Astrocyte (in vitro differentiated cells and primary cell): ENCODE data around the gene PRKAG2. TPM values are rescaled to one million over a fixed set of nuclear protein-coding genes. Genes with fewer than 3 reads are reported as not detected.

Experiments used
- DNase-seq: peaks from one replicate; pipeline ENCODE4 v3.0.0-alpha.2; 2010; ENCODE audit warnings: low read depth
- FAIRE-seq: peaks from 2 replicates; lab custom pipeline; 2011; peaks lifted over from hg19 to GRCh38; lab: Jason Lieb, UNC
- H2AFZ ChIP-seq: 2 replicates; pipeline ENCODE4 v1.6.0; 2012; ENCODE audit warnings: low read depth, low read length, inconsistent platforms
- H3K27ac ChIP-seq: 2 replicates; pipeline ENCODE4 v1.5.1; 2011; ENCODE audit warnings: low read depth, low read length, inconsistent platforms
- H3K27me3 ChIP-seq: 2 replicates; pipeline ENCODE4 v1.6.0; 2011; ENCODE audit warnings: low read length, inconsistent platforms; ENCODE audit not compliant: insufficient read depth
- H3K36me3 ChIP-seq: 2 replicates; pipeline ENCODE4 v1.5.1; 2011; ENCODE audit warnings: low read length, inconsistent platforms; ENCODE audit not compliant: insufficient read depth
- H3K4me1 ChIP-seq: 2 replicates; pipeline ENCODE4 v1.5.1; 2011; ENCODE audit warnings: low read length, inconsistent platforms; ENCODE audit not compliant: insufficient read depth
- H3K4me2 ChIP-seq: 2 replicates; pipeline ENCODE4 v1.6.0; 2012; ENCODE audit warnings: low read length, inconsistent platforms
- H3K4me3 ChIP-seq: 2 replicates; pipeline ENCODE4 v1.5.1; 2011; ENCODE audit warnings: low read depth, mild to moderate bottlenecking, low read length, inconsistent platforms; ENCODE audit not compliant: insufficient read depth
- H3K79me2 ChIP-seq: 2 replicates; pipeline ENCODE4 v1.6.0; 2012; ENCODE audit warnings: mild to moderate bottlenecking, low read length, inconsistent platforms; ENCODE audit not compliant: insufficient read depth
- H3K9ac ChIP-seq: 2 replicates; pipeline ENCODE4 v1.6.0; 2012; ENCODE audit warnings: mild to moderate bottlenecking, low read length, inconsistent platforms
- H3K9me3 ChIP-seq: 2 replicates; pipeline ENCODE4 v1.5.1; 2012; ENCODE audit warnings: low read depth, mild to moderate bottlenecking, low read length, inconsistent platforms; ENCODE audit not compliant: insufficient read depth
- H4K20me1 ChIP-seq: 2 replicates; pipeline ENCODE4 v1.6.0; 2012; ENCODE audit warnings: low read length, inconsistent platforms; ENCODE audit not compliant: insufficient read depth
- H3K27ac Mint-ChIP-seq: one replicate; pipeline ENCODE4 v1.8.0; 2021; ENCODE audit warnings: mild to moderate bottlenecking, mixed read lengths; ENCODE audit not compliant: unreplicated experiment
- H3K27me3 Mint-ChIP-seq: one replicate; pipeline ENCODE4 v1.8.0; 2021; ENCODE audit warnings: low read depth, mixed read lengths; ENCODE audit not compliant: unreplicated experiment
- H3K36me3 Mint-ChIP-seq: one replicate; pipeline ENCODE4 v1.8.0; 2021; ENCODE audit warnings: low read depth, mixed read lengths; ENCODE audit not compliant: unreplicated experiment
- H3K4me1 Mint-ChIP-seq: one replicate; pipeline ENCODE4 v1.8.0; 2021; ENCODE audit warnings: low read depth, mixed read lengths; ENCODE audit not compliant: unreplicated experiment
- H3K4me3 Mint-ChIP-seq: one replicate; pipeline ENCODE4 v1.8.0; 2021; ENCODE audit warnings: mild to moderate bottlenecking, moderate library complexity, mixed read lengths; ENCODE audit not compliant: unreplicated experiment
- H3K9me3 Mint-ChIP-seq: one replicate; pipeline ENCODE4 v1.8.0; 2021; ENCODE audit warnings: mild to moderate bottlenecking, mixed read lengths; ENCODE audit not compliant: unreplicated experiment
- EZH2 ChIP-seq: IDR thresholded peaks from 2 replicates; pipeline ENCODE4 v1.6.1; 2012; ENCODE audit warnings: mild to moderate bottlenecking, low read length, inconsistent platforms; ENCODE audit not compliant: insufficient read depth
- total RNA-seq: library from RNA; stranded (reverse); gene quantifications from 2 replicates; pipeline ENCODE4 v1.2.1, GENCODE V29; 2021
- TF ChIP-seq, protein P1 (sequence below): IDR thresholded peaks from 2 replicates; pipeline ENCODE4 v1.5.1; 2011; ENCODE audit warnings: low read depth, mild to moderate bottlenecking, inconsistent platforms, low read length, moderate library complexity; ENCODE audit not compliant: insufficient read depth

PRKAG2 gene
- total RNA-seq, 1 donor from 2014 or later = 40.7 TPM

DNA sequence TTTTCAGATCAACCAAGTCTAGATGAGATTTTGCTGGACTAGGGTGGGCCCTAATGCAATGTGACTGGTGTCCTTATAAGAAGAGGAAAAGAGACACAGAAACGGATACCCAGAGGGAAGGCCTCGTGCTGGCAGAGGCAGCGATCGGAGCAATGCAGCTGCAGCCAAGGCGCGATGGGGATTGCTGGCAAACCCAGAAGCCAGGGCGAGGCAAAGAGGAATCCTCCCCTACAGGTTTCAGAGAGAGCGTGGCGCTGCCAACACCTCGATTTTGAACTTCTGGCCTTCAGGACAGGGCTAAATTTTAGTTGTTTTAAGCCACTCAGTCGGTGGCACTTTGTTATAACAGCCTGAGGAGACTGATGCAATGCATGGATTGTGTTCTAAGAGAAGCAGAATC is 200.2 kb downstream of the PRKAG2 start:
- DNase-seq = no peak
- no peaks in the 10 kb centered on the region for H3K36me3 ChIP-seq
- Mint-ChIP-seq H3K27ac (no peak overlapping the region), H3K4me3 (no peak overlapping the region), H3K9me3 (no peaks in the 10 kb centered on the region), H3K36me3 (peaks cover 2% of the 10 kb centered on the region), H3K4me1 (peaks cover 7% of the 10 kb centered on the region), H3K27me3 (peaks cover 18% of the 10 kb centered on the region)
- H3K4me1 ChIP-seq = no peaks in the 10 kb centered on the region
- H3K9ac ChIP-seq = no peak overlapping the region
- H3K9me3 ChIP-seq = no peaks in the 10 kb centered on the region
- H4K20me1 ChIP-seq = no peaks in the 10 kb centered on the region
- H2AFZ ChIP-seq = no peak overlapping the region
- no peak overlapping the region for H3K4me3 ChIP-seq
- TF ChIP-seq, protein P1, sequence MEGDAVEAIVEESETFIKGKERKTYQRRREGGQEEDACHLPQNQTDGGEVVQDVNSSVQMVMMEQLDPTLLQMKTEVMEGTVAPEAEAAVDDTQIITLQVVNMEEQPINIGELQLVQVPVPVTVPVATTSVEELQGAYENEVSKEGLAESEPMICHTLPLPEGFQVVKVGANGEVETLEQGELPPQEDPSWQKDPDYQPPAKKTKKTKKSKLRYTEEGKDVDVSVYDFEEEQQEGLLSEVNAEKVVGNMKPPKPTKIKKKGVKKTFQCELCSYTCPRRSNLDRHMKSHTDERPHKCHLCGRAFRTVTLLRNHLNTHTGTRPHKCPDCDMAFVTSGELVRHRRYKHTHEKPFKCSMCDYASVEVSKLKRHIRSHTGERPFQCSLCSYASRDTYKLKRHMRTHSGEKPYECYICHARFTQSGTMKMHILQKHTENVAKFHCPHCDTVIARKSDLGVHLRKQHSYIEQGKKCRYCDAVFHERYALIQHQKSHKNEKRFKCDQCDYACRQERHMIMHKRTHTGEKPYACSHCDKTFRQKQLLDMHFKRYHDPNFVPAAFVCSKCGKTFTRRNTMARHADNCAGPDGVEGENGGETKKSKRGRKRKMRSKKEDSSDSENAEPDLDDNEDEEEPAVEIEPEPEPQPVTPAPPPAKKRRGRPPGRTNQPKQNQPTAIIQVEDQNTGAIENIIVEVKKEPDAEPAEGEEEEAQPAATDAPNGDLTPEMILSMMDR = no peak
- TF ChIP-seq EZH2 = no peak
- H3K79me2 ChIP-seq = no peaks in the 10 kb centered on the region
- H3K27me3 ChIP-seq = no peaks in the 10 kb centered on the region
- no peak for FAIRE-seq
- no peak overlapping the region for H3K27ac ChIP-seq
- no peak overlapping the region for H3K4me2 ChIP-seq

DNA sequence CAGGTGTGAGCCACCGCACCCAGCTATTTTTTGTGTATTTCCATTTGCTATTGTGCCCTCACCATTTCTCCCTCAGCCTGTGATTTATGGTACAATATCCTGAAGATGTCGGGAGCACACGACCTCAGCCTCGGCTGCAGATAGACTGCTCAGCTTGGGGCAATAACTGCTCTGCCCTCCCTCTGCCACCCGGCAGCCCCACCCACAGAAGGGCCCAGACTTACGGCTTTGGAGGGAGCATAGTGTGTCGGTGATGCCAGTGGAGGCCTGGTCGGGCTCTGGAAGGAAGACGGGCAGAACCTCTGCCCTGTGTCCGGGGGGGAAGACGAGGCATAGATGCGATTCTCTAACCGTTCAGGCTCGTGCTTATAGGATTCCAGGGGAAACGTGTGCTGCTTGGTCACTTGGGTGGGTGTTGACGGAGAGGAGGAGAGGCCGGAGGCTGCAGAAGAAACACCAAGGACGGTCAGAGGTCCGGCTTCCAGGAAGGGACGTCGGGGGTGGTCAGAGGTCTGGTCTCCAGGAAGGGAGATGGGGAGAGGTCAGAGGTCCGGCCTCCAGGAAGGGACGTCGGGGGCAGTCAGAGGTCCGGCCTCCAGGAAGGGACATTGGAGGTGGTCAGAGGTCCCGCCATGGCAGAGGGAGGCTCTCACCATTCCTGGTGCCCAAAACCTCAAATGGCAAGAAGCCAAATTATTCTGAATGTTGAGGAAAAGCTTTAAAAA is 201.6 kb downstream of the PRKAG2 start:
- no peak for DNase-seq
- Histone ChIP-seq H3K9me3 (no peaks in the 10 kb centered on the region), H3K9ac (no peak overlapping the region), H2AFZ (no peak overlapping the region), H3K27ac (no peak overlapping the region), H3K4me1 (no peaks in the 10 kb centered on the region), H3K36me3 (no peaks in the 10 kb centered on the region), H3K79me2 (no peaks in the 10 kb centered on the region), H3K27me3 (no peaks in the 10 kb centered on the region), H4K20me1 (no peaks in the 10 kb centered on the region), H3K4me3 (no peak overlapping the region), H3K4me2 (no peak overlapping the region)
- FAIRE-seq = no peak
- Mint-ChIP-seq H3K4me3 (no peak overlapping the region), H3K27ac (no peak overlapping the region), H3K9me3 (no peaks in the 10 kb centered on the region), H3K4me1 (peaks cover 4% of the 10 kb centered on the region), H3K36me3 (peaks cover 2% of the 10 kb centered on the region), H3K27me3 (peaks cover 18% of the 10 kb centered on the region)
- TF ChIP-seq EZH2 = no peak
- TF ChIP-seq, protein P1 = no peak
